GM19025 (cell line): ENCODE measurements around the gene DEK.
"Not testable (repeated sequence)": the region's sequence is repeated elsewhere in the genome, so short reads cannot be mapped to it uniquely, and the experiment has no call there.

ENCODE experiments used
- ATAC-seq: cut with Tn5 transposase; IDR thresholded peaks from one replicate; pipeline ENCODE4 v1.9.1; 2021; ENCODE audit warnings: mild to moderate bottlenecking, low read depth, moderate library complexity; ENCODE audit not compliant: unreplicated experiment

The DEK gene

GRCh38 chr6:18241208-18242038 lies 22.9 kb downstream of the DEK start:
- no peak for ATAC-seq

- no peak for ATAC-seq
Observed at GRCh38 chr6:18240230-18240629, 24.1 kb downstream of the DEK start.

GRCh38 chr6:18237167-18237566 lies 27.2 kb downstream of the DEK start:
- no peak for ATAC-seq

- ATAC-seq = no peak
Observed at GRCh38 chr6:18235524-18235923, 28.8 kb downstream of the DEK start.

GRCh38 chr6:18234564-18234963 lies 29.8 kb downstream of the DEK start:
- no peak for ATAC-seq

- not testable (repeated sequence) for ATAC-seq
Observed at GRCh38 chr6:18233770-18234169, 30.6 kb downstream of the DEK start.

DNA sequence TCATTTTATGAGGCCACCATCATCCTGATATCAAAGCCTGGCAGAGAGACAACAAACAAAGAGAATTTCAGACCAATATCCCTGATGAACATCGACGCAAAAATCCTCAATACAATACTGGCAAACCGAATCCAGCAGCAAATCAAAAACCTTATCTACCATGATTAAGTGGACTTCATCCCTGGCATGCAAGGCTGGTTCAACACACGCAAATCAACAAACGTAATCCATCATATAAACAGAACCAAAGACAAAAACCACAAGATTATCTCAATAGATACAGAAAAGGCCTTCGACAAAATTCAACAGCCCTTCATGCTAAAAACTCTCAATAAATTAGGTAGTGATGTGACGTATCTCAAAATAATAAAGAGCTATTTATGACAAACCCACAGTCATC lies 32.5 kb downstream of the DEK start:
- ATAC-seq = not testable (repeated sequence)

DNA sequence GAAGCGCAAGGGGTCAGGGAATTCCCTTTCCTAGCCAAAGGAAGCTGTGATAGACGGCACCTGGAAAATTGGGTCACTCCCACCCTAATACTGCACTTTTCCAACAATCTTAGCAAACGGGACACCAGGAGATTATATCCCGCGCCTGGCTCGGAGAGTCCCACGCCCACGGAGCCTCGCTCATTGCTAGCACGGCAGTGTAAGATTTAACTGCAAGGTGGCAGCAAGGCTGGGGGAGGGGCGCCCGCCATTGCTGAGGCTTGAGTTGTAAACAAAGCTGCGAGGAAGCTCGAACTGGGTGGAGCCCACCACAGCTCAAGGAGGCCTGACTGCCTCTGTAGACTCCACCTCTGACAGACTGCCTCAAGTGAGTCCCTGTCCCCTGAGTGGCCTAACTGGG lies 35.7 kb downstream of the DEK start:
- not testable (repeated sequence) for ATAC-seq

- ATAC-seq = not testable (repeated sequence)
Observed at GRCh38 chr6:18227166-18227565, 37.2 kb downstream of the DEK start.

DNA sequence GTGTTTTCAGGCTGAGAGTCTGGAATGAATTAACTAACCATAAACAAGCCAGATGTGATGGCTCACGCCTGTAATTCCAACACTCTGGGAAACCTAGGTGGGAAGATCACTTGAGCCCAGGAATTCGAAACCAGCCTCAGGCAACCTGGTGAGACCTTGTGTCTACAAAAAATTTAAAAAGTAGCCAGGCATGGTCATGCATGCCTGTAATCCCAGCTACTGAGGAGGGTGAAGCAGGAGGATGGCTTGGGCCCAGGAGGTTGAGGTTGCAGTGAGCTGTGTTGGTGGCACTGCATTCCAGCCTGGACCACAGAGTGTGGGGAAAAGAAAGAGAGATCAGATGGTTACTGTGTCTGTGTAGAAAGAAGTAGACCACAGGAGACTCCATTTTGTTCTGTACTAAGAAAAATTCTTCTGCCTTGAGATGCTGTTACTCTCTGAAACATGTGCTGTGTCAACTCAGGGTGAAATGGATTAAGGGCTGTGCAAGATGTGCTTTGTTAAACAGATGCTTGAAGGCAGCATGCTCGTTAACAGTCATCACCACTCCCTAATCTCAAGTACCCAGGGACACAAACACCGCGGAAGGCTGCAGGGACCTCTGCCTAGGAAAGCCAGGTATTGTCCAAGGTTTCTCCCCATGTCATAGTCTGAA lies 37.8 kb downstream of the DEK start:
- ATAC-seq = not testable (repeated sequence)

- no peak for ATAC-seq
Observed at GRCh38 chr6:18221288-18221615, 43.1 kb downstream of the DEK start.

DNA sequence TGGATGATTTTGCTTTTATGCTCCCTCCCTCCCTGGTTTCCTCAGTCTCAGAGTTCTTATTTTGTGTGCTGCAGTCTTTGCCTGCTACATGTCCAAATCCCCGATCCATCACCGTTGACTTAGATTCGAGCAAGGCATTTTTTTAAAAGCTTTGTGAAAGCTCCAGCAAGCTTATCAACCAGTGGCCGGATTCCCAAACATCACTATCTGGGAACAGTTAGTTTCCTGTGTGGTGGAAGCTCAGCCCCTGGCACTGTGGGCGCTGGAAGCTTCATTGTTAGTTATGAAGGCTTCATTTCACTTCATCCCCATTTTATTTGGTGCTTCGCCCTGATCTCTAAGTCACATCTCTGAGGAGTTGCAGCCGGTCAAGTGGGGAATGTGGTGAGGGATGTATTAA lies 44.7 kb downstream of the DEK start:
- no peak for ATAC-seq

DNA sequence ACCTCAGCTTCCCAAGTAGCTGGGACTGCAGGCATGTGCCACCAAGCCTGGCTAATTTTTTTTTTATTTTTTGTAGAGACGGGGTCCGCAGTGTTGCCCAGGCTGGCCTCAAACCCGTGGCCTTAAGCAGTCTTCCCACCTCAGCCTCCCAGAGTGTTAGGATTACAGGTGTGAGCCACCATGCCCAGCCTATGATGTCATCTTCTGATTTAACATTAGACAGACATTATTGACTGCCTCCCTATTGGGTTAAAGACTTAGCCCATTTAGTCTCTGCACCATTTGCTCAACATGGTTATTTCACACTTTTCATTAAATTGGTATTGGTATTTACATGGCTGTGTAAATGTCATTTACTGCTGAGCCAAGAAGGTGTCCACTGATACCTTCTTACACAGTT lies 46.1 kb downstream of the DEK start:
- ATAC-seq = no peak

GRCh38 chr6:18216411-18216810 lies 47.9 kb downstream of the DEK start:
- ATAC-seq = no peak

- no peak for ATAC-seq
Observed at GRCh38 chr6:18215436-18215835, 48.9 kb downstream of the DEK start.

DNA sequence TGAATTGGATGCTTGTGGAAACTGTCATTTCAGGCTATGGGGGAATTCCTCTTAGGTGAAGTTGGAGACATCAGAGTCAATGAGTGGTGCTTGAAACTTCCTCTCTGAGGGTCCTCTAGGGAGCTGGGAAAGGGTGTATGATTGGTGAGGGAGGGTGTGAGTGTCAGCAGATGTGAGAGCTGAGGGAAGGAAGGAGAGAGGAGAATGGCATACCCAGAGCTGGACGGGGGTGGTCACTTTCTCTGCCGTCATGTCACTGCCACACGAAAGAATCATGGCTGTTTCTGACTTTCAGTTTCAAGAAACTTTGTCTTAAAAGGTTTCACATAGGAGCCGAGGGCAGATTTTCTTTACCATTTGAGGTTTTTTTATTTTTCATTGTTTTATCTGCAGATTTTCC lies 50.3 kb downstream of the DEK start:
- no peak for ATAC-seq

GRCh38 chr6:18213439-18213838 lies 50.9 kb downstream of the DEK start:
- no peak for ATAC-seq

GRCh38 chr6:18212231-18212630 lies 52.1 kb downstream of the DEK start:
- ATAC-seq = no peak

DNA sequence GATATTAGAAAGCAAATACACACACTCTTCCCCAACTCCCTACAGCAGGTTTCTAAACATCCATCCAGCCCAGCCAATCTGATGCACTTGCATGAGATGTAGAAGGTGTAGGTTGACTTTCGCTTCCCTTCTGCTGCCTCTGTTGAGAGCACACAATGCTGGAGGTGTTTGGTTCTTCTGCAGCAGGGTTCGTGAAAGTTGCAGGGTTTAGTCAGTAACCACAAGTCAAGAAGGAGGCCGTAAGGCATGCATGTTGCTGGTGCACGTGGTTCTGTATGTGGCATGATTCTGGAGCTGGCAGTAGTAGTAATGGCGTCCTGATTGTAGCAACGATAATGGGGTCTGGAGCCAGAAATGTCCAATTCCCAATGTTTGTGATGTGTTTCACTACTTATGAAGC lies 53.0 kb downstream of the DEK start:
- peak; percentile 97 for ATAC-seq

GRCh38 chr6:18210707-18211106 lies 53.6 kb downstream of the DEK start:
- no peak for ATAC-seq

GRCh38 chr6:18209539-18210197 lies 54.7 kb downstream of the DEK start:
- no peak for ATAC-seq

GRCh38 chr6:18208778-18209177 lies 55.6 kb downstream of the DEK start:
- ATAC-seq = not testable (repeated sequence)
